GM12891 (cell line): ENCODE measurements around the gene RASGRF1.

Experiments
- DNase-seq: peaks from one replicate; pipeline ENCODE4 v3.0.0; 2011; ENCODE audit warnings: low spot score; ENCODE audit not compliant: insufficient read length
- FAIRE-seq: peaks from 2 replicates; lab custom pipeline; 2011; peaks lifted over from hg19 to GRCh38; lab: Jason Lieb, UNC
- PAX5 ChIP-seq: IDR thresholded peaks from 2 replicates; pipeline ENCODE4 v1.6.1; 2011; ENCODE audit warnings: low read length, moderate library complexity, mild to moderate bottlenecking; ENCODE audit not compliant: insufficient read depth, severe bottlenecking
- POLR2A ChIP-seq: IDR thresholded peaks from 2 replicates; pipeline ENCODE4 v1.6.1; 2011; ENCODE audit warnings: low read depth, low read length, control low read depth
- POLR2AphosphoS5 ChIP-seq: IDR thresholded peaks from 2 replicates; pipeline ENCODE4 v1.6.1; 2011; ENCODE audit warnings: low read depth, low read length, control low read depth
- POU2F2 ChIP-seq: IDR thresholded peaks from 2 replicates; pipeline ENCODE4 v1.6.1; 2011; ENCODE audit warnings: low read depth, mild to moderate bottlenecking, control low read depth, low read length, moderate library complexity
- SPI1 ChIP-seq: IDR thresholded peaks from 2 replicates; pipeline ENCODE4 v1.6.1; 2011; ENCODE audit warnings: low read depth, low read length, control low read depth
- TAF1 ChIP-seq: IDR thresholded peaks from 2 replicates; pipeline ENCODE4 v1.6.1; 2011; ENCODE audit warnings: low read depth, low read length, control low read depth

RASGRF1 gene

DNA sequence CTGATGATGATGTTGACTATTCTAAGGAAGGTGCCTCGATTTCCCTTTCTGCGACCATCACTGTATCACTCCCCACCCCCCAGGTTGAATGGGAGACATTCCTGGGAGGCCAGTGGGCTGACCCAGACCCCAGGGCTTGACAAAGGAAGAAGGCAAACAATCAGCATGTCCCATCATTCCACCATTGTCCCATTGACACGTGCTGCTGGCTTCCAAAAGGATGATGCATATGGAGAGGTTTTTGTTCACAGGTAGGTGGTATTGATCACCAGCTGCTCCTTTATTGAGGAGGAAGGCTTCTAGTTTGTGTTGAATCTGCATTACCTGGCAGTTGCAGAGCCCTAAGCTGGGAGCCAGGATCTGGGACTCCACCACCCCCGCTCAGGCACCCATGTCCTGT, 30.4 kb downstream of the RASGRF1 start:
- no peak for TF ChIP-seq PAX5
- TF ChIP-seq SPI1, result no peak
- TF ChIP-seq POLR2A, result no peak
- TF ChIP-seq TAF1, result no peak
- TF ChIP-seq POLR2AphosphoS5, result no peak
- TF ChIP-seq POU2F2, result no peak
- DNase-seq, result no peak
- FAIRE-seq, result no peak

DNA sequence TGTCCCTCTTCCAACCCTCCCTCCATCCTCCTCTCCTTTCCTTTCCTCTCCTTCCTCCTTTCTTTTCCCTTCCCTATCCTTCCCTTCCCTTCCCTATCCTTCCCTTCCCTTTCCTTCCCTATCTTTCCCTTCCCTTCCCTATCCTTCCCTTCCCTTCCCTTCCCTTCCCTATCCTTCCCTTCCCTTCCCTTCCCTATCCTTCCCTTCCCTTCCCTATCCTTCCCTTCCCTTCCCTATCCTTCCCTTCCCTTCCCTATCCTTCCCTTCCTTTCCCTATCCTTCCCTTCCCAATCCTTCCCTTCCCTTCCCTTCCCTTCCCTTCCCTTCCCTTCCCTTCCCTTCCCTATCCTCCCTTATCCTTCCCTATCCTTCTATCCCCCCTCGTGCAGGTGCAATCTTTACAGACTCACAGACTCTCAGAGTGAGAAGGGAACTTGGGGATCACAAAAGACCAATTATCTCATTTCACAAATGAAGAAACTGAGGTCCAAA, 31.5 kb downstream of the RASGRF1 start:
- no peak for FAIRE-seq
- DNase-seq, result no peak
- TF ChIP-seq POU2F2 (no peak), POLR2A (no peak)

DNA sequence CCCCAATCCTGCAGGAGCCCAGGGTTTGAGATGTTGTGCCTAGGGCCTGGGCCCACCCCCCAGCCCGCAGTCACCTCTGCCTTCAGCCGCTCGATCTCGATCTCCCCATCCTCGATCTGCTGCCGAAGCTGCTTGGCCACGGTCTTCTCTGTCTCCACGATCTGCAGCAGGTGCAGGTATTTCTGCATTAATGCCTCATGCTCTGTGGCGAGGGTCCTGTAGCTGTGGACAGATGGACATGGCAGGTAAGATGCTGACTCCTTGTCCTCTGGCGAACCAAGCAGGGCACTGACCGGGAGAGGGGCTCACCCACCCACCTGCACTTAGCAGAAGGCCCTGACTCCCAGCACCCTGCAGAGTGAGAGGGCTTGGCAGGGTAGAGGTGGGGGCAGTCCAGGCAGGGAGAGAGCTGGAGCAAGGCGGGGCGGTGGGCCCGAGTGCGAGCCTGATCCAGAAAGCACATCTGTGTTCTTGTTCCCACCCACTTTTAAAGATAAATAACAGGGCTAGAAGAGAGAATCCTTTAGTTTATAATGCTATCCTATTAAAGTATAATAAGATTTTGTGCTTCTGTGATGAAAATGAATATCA, 32.2 kb downstream of the RASGRF1 start:
- no peak for DNase-seq

DNA sequence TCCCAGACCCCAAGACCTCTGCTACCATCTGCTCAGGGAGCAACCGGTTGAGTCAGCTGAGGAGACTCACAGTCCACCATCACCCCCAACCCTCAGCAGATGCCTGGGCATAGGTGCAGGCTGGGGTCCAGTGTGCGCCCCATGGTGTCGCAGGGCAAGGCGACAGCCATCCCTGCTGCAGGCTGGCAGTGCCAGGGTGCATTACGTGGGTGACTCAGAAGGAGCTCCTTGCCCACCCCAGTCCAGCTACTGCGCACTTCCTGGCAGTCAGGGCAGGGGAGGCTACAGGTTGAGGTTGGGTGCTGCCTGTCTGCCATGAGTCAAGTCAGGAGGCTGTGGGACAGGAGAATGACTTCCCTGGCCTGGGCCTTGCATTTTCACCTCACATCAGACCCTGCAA, 33.5 kb downstream of the RASGRF1 start:
- TF ChIP-seq POLR2A (no peak), POLR2AphosphoS5 (no peak), PAX5 (no peak), POU2F2 (no peak), SPI1 (no peak), TAF1 (no peak)
- FAIRE-seq (no peak), DNase-seq (no peak)

More for the DNA sequence above, 32.2 kb downstream of the RASGRF1 start:
- TF ChIP-seq SPI1 (no peak), POU2F2 (no peak), PAX5 (no peak), POLR2AphosphoS5 (no peak), TAF1 (no peak), POLR2A (no peak)
- FAIRE-seq, result no peak

DNA sequence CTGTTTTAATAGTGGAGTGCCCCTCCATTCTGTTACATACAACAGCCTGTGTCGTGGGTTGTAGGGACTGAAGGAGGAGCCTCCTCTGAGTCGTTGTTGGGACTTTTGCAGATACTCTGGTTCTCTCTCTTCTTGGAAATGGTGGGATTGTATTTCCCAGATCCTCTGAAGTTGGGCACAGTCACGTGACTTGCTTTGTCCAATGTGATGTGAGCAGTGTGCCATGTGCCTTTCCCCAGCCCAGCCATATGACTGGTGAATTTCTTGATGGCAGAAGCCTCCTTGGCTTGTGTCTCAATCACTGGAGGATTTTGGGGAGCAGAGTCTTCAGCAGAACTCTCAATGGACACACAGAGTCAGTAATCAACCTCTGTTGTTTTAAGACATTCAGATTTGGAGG, 36.2 kb downstream of the RASGRF1 start:
- FAIRE-seq (no peak), DNase-seq (no peak)
- TF ChIP-seq SPI1 (no peak), POLR2A (no peak), POLR2AphosphoS5 (no peak), TAF1 (no peak), PAX5 (no peak)

DNA sequence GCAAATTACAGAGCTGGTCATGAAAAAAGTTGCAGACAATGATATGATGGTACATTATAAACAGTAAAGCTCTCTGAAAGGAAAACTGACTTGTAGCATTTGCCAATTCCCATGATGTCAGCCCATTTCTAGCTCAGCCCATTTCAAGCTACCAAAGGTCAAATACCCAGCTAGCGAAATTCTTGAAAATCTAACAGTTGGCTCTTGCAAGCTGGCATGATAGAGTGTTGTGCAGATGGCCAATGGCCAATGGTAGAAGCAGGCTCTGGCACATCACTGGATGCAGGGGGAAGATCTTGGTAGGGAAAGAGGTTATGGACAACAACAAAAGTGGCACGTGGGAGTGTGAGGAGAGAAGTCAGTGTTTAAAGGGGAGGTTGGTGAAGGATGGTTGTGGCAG, 36.7 kb downstream of the RASGRF1 start:
- DNase-seq, result no peak
- FAIRE-seq, result no peak
- no peak for TF ChIP-seq POLR2A
- no peak for TF ChIP-seq POLR2AphosphoS5
- TF ChIP-seq SPI1, result no peak
- TF ChIP-seq POU2F2, result no peak
- TF ChIP-seq TAF1, result no peak
- TF ChIP-seq PAX5, result no peak

DNA sequence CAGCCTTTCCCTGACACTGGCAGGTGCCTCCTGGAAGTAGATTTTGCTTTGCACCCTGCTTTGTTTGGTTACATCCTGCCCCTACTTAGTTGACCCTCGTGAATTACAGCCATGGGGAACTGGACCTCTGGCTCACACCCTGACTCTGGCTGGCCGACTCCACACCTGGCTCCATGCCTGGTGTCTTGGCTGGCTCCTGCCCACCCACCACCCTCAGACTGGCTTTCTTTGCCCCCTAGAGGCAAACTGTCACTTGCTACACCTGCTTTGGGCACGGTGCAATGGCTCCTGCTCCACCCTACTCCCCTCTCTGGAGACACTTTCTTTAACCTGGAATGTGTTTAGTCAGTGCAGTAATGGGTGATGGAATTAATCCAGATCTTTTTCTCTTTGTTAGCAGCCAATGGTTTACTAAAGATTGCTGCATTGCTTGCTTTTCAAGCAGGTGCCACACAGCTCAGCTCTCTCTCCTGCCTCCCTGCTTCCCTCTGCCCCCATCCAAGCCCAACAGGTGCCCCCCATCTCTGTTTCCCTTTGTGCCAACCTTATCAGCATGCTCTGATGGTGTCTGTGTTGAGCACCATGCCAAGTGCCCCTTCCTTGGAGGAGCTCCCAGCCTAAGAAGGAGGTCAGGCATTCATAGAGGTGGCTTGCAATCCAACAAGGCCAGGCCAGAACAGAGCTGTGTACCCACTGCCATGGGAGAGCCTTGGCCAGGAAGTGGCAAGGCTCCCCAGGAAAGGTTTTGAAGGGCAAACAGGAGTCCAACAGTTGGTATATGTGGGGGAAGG, 38.4 kb downstream of the RASGRF1 start:
- DNase-seq (no peak), FAIRE-seq (no peak)
- no peak for TF ChIP-seq POLR2A
- TF ChIP-seq SPI1, result no peak
- no peak for TF ChIP-seq PAX5
- no peak for TF ChIP-seq POLR2AphosphoS5
- TF ChIP-seq POU2F2, result no peak
- no peak for TF ChIP-seq TAF1

DNA sequence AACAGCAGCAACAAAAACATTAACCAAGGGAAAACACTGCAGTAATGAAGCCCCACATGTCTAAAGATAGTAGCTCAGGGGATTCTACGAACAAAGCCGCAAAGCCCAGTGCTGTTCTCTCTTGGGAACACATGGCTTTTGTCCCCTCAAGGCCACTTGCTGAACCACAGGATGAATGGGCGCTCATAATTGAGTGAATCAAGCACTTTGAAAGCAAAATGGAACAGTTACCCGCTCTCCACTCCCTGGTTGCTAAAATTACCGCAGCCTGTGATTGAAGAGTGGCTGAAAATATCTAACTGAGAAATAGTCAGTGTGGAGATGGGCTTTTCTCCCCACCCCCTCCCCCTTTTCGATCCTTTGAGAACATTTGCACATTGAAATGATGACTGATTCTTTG, 39.6 kb downstream of the RASGRF1 start:
- FAIRE-seq (no peak), DNase-seq (no peak)
- TF ChIP-seq PAX5 (no peak), POLR2AphosphoS5 (no peak), SPI1 (no peak), POLR2A (no peak), TAF1 (no peak), POU2F2 (no peak)

DNA sequence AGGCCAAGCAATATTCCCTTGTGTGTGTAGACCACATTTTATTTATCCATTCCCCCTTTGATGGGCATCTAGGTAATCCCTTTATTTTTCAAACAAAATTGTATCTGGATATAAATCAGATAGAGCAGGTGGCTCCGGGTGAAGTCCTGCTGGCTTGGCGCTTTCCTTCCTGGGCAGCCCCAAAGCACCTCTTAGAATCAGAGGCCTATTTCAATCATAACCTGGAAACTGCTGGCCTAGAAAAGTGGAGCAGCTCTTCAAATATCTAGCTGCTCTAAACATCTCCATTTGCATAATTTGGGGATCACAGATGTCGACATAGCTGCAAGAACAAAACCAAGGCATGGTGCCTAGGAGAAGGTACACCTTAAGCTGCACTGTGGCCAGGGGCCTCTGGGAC, 40.2 kb downstream of the RASGRF1 start:
- DNase-seq (no peak), FAIRE-seq (no peak)

DNA sequence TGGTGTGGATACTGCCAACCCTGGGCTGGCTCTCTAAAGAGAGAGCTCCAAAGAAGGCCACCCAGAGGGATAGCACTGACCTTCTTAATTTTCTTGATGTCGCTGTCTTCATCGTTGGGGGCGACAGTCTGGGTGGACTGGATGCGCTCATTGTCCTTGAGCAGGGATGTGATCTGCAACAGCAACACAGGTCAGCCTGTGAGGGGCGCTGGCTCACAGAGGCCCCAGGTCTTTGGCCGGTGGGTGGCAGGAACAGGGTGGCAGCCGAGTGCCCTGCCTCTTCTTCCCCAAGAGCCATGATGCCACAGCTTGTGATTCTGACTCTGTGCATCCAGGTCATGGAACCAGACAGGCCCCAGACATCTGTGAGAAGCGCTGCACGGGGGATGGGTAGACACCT, 41.2 kb downstream of the RASGRF1 start:
- TF ChIP-seq TAF1 (no peak), SPI1 (no peak), POLR2AphosphoS5 (no peak), POLR2A (no peak), POU2F2 (no peak), PAX5 (no peak)
- FAIRE-seq (no peak), DNase-seq (no peak)

More for the DNA sequence above, 40.2 kb downstream of the RASGRF1 start:
- TF ChIP-seq POLR2A (no peak), TAF1 (no peak)
